GM18868 (cell line): Measurements from ENCODE around the gene AP2A1.

Experiments
- ATAC-seq: cut with Tn5 transposase; IDR thresholded peaks from one replicate; pipeline ENCODE4 v1.9.1; 2021; ENCODE audit warnings: mild to moderate bottlenecking, moderate library complexity; ENCODE audit not compliant: unreplicated experiment

The AP2A1 gene

GRCh38 chr19:49837009-49837310, 70.2 kb downstream of the AP2A1 start:
- ATAC-seq = no peak

GRCh38 chr19:49837425-49837824, 70.6 kb downstream of the AP2A1 start:
- no peak for ATAC-seq

DNA sequence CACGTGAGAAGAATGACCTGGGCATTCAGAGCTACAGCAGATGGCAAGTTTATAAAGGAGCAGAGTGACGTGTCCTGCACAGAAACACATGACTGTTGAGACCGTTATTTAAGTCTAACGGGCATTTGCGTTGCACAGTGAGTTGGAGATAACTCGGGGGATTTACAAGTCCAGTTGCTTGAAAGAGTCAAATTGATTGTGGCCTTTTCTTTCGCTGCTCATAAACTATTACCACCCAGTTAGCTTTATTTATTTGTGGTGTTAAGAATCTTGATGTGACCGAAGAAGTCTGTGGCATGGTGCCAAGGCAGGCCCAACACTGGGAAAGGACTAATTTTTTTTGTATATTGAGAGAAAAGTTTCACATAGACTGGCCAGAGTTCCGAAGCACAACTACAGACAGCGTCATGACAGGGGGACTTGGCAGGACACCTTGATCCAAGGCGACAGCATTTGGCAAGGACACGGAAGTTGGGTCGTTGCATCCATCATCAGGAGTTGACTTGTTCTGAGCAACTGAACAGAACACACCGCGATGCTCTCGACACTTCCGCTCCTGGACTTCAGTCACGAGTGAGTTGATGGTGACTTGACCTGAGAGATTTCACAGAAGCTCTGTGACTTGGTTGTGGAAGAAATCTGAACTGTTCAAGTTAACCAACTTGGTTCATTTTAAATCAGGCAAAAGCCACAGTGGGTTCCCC, 72.2 kb downstream of the AP2A1 start:
- no peak for ATAC-seq

- ATAC-seq = no peak
These were observed 72.9 kb downstream of the AP2A1 start for GRCh38 chr19:49839713-49840112.

GRCh38 chr19:49840321-49840720, 73.5 kb downstream of the AP2A1 start:
- ATAC-seq = no peak

DNA sequence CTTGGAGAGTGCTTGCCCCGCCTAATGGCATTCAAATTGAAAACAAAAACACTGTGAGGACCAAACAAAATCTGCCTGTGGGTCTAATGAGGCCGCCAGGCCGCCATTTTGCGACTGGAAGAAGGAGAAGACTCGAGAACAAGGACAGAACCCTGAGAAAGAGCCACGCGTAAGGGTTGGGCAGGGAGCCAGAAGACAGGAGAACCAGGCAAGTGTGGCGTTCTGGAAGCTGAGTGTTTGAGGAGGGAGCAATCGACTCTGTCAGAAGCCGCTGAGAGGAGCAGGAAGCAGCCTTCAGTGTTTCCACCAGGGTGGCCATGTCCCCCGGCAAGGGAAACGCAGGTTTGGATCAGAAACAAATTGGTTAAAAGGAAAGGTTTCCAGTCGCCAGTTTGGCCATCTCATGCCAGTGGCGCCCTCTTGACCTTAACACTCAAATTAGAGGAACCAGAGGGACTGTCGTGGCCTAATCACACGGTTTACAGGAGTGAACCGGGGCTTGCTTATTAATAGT, 74.0 kb downstream of the AP2A1 start:
- ATAC-seq = no peak

DNA sequence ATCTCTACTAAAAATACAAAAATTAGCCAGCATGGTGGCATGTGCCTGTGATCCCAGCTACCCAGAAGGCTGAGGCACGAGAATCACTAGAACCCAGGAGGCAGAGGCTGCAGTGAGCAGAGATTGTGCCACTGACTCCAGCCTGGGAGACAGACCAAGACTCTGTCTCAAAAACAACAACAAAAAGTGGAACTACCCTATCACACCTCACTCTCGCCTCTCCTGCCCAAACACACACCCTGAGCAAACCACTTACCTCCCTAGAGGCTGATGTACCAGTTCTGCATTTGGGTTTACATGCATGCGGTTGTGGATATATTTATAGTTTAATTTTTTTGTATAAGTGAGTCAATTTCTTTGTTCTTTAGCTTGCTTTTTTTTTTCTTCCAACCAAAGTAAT, 76.5 kb downstream of the AP2A1 start:
- ATAC-seq = no peak

- ATAC-seq = no peak
These were observed 77.6 kb downstream of the AP2A1 start for GRCh38 chr19:49844138-49845095.

DNA sequence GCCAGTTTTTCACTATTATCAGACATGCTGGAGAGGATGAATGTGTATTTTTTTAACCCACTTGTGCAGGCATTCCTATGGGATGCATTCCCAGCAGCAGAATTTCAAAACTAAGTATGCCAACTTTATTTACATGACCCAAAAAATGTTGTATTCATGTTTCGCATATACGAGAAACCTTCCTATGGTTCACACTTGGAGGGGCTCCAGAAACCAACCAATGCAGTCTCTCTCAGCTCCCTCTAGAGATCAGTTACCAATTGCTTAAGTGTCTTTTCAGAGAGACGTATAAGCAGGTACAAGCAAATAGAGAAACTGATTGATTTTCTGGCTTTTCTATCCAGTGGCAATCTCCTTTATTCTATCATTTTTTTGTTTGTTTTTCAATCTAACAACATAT, 78.6 kb downstream of the AP2A1 start:
- no peak for ATAC-seq

GRCh38 chr19:49846408-49846807, 79.6 kb downstream of the AP2A1 start:
- no peak for ATAC-seq

DNA sequence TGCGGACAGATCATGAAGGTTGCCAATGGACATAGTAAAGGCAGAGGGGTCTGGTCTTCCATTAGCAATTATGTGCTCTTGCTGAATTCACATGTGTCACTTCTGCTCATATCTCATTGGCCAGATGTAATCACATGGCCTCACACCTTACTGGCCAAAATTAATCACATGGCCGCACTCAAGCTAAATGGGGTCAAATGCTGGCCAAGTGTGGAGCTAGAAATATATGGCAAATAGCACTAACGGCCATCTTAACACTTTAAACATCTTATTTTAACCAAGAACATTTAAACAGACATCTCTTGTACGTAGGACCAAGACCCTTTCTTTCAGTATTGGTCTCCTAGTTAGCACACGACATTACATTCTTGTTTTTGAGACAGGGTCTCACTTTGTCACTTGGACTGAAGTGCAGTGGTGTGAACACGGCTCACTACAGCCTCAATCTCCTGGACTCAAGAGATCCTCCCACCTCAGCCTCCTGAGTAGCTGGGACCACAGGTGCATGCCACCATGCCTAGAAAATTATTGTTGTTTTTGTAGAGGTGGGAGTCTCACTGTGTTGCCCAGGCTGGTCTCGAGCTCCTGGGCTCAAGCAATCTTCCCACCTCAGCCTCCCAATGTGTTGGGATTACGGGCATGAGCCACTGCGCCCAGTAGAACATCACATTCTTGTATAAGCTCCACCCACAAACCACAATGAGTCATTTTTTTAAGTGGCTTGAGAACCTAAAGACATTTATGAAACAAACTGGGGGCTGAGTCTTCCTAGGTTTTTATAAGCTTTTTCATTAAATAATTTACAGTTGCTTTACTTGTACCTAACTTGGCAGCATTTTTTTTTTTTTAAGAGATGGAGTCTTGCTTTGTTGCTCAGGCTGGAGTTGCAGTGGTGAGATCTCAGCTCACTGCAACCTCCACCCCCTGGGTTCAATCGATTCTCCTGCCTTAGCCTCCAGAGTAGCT, 81.2 kb downstream of the AP2A1 start:
- ATAC-seq = no peak

GRCh38 chr19:49848938-49849337, 82.1 kb downstream of the AP2A1 start:
- ATAC-seq = no peak

DNA sequence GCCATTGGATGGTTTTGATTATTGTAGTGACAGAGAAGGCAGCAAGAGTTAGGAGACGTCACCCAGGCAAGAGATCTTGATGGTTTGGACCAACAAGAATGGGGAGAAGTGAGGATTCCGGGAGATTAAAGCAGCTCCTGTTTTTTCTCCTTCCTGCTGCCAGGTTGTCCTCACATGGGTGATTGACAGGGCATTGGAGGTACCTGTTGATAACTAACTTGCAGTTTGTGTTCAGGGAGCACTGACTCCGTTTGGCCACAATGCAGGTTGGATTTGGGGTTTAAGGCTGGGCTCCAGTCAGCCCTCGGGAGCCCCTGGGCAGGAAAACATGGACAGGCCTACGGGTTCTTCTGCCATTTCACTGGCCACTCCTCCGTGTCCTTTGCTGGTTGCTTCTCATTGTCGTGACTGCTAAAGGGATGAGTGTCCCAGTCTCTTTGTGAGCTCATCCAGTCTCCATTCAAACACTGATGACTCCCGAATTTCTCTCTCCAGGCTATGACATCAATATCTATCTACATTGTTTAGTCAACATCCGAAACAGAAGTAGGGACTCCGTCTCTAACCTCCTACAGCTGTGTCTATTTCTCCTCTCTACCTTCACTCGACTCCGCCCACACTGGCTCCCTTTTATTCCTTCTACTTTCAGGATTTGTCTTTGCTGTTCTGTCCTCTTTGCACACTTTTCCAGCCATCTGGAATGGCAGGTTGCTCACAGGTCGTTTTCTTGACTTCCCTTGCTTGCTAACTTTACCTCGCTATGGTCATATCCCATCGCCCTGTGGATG, 82.8 kb downstream of the AP2A1 start:
- ATAC-seq = no peak

GRCh38 chr19:49850221-49850486, 83.4 kb downstream of the AP2A1 start:
- no peak for ATAC-seq

- ATAC-seq = peak; percentile 75
These were observed 83.9 kb downstream of the AP2A1 start, which contains the start of gene PTOV1 for GRCh38 chr19:49850487-49851342. PTOV1 (plus strand) TSS chr19:49851159.

GRCh38 chr19:49851456-49852259, 84.9 kb downstream of the AP2A1 start:
- ATAC-seq = peak; percentile 5

DNA sequence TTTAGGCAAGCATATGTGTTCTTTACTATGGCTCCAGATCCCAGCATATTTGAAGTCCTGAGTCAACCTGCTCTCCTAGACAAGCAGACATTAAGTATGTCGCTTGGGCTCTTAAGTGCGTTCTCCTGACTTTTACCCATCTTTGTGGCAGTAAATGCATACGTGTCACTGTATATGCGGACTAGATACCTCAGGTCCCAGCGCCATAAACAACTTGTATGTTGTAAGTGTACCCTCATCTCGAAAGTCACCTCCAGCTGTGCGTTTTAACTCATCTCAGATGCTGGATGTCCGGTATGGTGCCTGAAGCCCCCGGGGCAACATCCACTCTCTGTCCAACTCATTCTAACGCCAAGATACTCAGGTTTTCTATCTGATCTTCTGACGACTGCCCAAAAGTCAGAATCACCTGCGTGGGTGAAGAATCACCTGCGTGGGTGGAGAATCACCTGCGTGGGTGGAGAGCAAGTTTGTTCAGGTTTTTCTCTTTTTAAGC, 85.9 kb downstream of the AP2A1 start:
- ATAC-seq = no peak

DNA sequence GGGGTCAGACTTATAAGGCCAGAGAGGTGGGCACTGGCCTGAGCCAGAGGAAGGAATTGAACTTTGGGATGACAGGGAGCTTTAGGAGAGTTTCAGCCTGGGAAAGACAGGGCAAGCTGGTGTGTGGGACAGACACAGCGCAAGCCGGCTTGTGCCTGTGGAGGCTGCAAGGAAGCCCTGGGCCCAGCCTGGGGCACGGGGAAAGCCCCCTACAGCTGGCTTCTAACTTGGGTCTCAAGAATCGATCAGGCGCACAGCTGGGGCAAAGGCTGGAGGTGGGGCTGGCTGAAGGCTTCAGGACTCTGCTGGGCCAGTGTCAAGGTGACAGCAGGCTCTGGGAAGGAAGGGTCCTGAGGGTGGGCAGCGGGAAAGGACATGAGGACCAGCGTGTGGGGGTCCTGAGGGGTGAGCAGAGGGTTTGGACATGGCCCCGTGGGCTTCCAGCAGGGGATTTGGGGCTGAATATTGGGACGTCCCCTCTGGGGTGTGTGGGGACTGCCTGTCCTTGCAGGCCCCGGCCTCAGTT, 87.1 kb downstream of the AP2A1 start:
- ATAC-seq = no peak
